Pancreas (tissue), 10 donors: ENCODE results near the gene MUC15. TPM values are rescaled to one million over a fixed set of nuclear protein-coding genes. Genes with fewer than 3 reads are reported as not detected.

ENCODE experiments used
- ATAC-seq, 4 donors: fragments of 200-7000 bp; cut with Tn5 transposase; one replicate each; pipeline versions ENCODE4 v1.8.0 to v1.9.1; 2020; ENCODE audit warnings: mild to moderate bottlenecking in 4 of 4, moderate library complexity in 4 of 4
- DNase-seq, 6 donors: peaks; one replicate each; pipeline ENCODE4 v3.0.0-alpha.2; 2020
- FAIRE-seq: peaks from 2 replicates; lab custom pipeline; 2012; peaks lifted over from hg19 to GRCh38; lab: Jason Lieb, UNC
- H3K27ac ChIP-seq, 4 donors: fragments of 200-600 bp; sonication (generic); 1 replicate in 3 of 4; 2 replicates in 1 of 4; pipeline versions ENCODE4 v1.5.0 to v1.8.0; 2020
- H3K27me3 ChIP-seq, 4 donors: fragments of 200-600 bp; one replicate each; pipeline ENCODE4 v1.8.0; 2021
- H3K36me3 ChIP-seq, 3 donors: fragments of 200-600 bp; sonication (generic) in 1 of 3; one replicate each; pipeline versions ENCODE4 v1.5.0 to v1.8.0; 2020 to 2021
- H3K4me1 ChIP-seq, 3 donors: fragments of 200-600 bp; one replicate each; pipeline ENCODE4 v1.8.0; 2021
- H3K4me3 ChIP-seq, 4 donors: fragments of 200-600 bp; sonication (generic) in 2 of 4; one replicate each; pipeline versions ENCODE4 v1.5.0 to v1.8.0; 2020 to 2021
- H3K9me3 ChIP-seq, 4 donors: fragments of 200-600 bp; one replicate each; pipeline ENCODE4 v1.8.0; 2021
- WGBS, 2 donors: extraction: QIAGEN DNeasy Blood & Tissue Kit; methylation state at CpG; one replicate each; pipeline ENCODE4 v1.1.7; 2013; 5-methylcytosine and 5-hydroxymethylcytosine counted together
- intact Hi-C, 3 donors: fragments of 100-400 bp; cut with DNase I; formaldehyde crosslinking; loops; one replicate each; pipeline versions ENCODE4 v1.11.1 to v1.14.2; 2022
- polyA plus RNA-seq, 2 donors: library from polyadenylated mRNA; stranded (reverse); fragments of 200-250 nt; gene quantifications; one replicate each; pipeline ENCODE4 v1.2.3, GENCODE V29; 2013
- total RNA-seq, 6 donors: library from RNA; stranded (reverse); fragmentation: NEBNext Ultra II Directional in 4 of 6; extraction: Animal tissue kit (Norgen Biotek cat#: 25700) in 4 of 6; gene quantifications; one replicate each; pipeline versions ENCODE4 v1.2.1 to v1.2.4, GENCODE V29; 2021 to 2023
- TF ChIP-seq, protein P1 (sequence below), 4 donors: fragments of 200-600 bp; sonication (generic) in 3 of 4; IDR thresholded peaks; one replicate each; pipeline versions ENCODE4 v1.5.0 to v1.8.0; 2021; ENCODE audit warnings: antibody characterized with exemption in 4 of 4
- donor health status: healthy with polysubstance abuse.
- donor health status: DM: no; HTN: no; CAD: no; lungs with moderate emphysema.
- donor health status: DM: no; HTN: no; CAD: no.
- donor health status: control.
- donor health status: control.
- donor health status: Bipolar disorder and iron deficiency.
- donor health status: DM: yes; HTN: yes; CAD: no.
- donor health status: DM: no; HTN: no; CAD: no.
- donor health status: DM: no; HTN: no; CAD: no.
- donor health status: DM: yes; HTN: yes; CAD: no.

Gene MUC15
- total and polyA plus RNA-seq, 8 donors: 1.5 to 7.8 (median 3.6) TPM

DNA sequence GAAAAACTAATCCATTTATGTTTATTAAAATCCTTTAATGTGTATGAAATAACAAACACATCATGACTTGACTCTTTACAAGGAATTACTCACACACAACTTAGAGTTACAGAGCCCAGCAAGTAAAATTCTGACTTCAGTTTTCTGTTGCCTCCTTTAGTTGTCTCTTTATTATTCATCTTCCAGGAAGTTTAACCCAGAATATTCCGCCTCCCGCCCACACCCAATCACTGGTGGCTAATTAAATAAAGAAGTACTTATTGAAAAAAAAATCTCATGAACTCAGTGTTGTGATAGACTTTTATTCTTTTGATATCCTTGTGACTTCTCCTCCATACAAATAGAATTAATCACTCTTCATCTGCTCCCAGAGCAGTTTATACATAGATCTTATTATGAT lies 61.9 kb downstream of the MUC15 start:
- DNase-seq (no peak), FAIRE-seq (no peak), ATAC-seq (no peak)
- Histone ChIP-seq H3K36me3 (no peaks in the 10 kb centered on the region), H3K27ac (no peak overlapping the region), H3K4me3 (no peak overlapping the region), H3K27me3 (no peaks in the 10 kb centered on the region), H3K9me3 (no peaks in the 10 kb centered on the region), H3K4me1 (no peaks in the 10 kb centered on the region)
- TF ChIP-seq, protein P1, sequence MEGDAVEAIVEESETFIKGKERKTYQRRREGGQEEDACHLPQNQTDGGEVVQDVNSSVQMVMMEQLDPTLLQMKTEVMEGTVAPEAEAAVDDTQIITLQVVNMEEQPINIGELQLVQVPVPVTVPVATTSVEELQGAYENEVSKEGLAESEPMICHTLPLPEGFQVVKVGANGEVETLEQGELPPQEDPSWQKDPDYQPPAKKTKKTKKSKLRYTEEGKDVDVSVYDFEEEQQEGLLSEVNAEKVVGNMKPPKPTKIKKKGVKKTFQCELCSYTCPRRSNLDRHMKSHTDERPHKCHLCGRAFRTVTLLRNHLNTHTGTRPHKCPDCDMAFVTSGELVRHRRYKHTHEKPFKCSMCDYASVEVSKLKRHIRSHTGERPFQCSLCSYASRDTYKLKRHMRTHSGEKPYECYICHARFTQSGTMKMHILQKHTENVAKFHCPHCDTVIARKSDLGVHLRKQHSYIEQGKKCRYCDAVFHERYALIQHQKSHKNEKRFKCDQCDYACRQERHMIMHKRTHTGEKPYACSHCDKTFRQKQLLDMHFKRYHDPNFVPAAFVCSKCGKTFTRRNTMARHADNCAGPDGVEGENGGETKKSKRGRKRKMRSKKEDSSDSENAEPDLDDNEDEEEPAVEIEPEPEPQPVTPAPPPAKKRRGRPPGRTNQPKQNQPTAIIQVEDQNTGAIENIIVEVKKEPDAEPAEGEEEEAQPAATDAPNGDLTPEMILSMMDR (IDR thresholded peaks at IDR 0.05): no peak
- WGBS, 2 donors: 89 to 92% methylated on average over 2 of the region's 2 CpGs
- intact Hi-C loops: no loop called here

Other genes starting within 250 kb of the MUC15 start
- 1 to 10 TPM in 1 of 6 donors, under 1 TPM in 5; 0.06 to 1.1 (median 0.76) TPM for gene ANO3, start 240.1 kb downstream of the MUC15 start, total RNA-seq
- under 1 TPM; 0.19 to 0.49 TPM for gene ANO3, start 240.1 kb downstream of the MUC15 start, polyA plus RNA-seq
- under 1 TPM in 1 of 6 donors, not detected in 5; 0.24 TPM for gene SLC5A12, start 149.8 kb upstream of the MUC15 start, total RNA-seq
- gene SLC5A12, start 149.8 kb upstream of the MUC15 start, polyA plus RNA-seq: not detected